ENCODE results near the gene AP5M1. TPM values are rescaled to one million over a fixed set of nuclear protein-coding genes. Genes with fewer than 3 reads are reported as not detected.

AP5M1 gene
- total RNA-seq, 2 experiments from 2014 or later: 29.1 to 31.1 TPM

- ATAC-seq: no peak
- peaks cover 15% of the 10 kb centered on the region for H3K27me3 Mint-ChIP-seq
- H3K36me3 Mint-ChIP-seq (ENCODE audit: low read depth): no peaks in the 10 kb centered on the region
- no peak overlapping the region for H3K4me3 Mint-ChIP-seq
- no peaks in the 10 kb centered on the region for H3K9me3 Mint-ChIP-seq
- intact Hi-C loops (cut with micrococcal nuclease): no loop called here
- H3K27ac Mint-ChIP-seq: no peak overlapping the region
- DNase-seq: no peak
- H3K4me1 Mint-ChIP-seq (ENCODE audit: low read depth): no peaks in the 10 kb centered on the region
- CTCF ChIA-PET: no interaction called here
- POLR2A ChIA-PET: no interaction called here
- TF ChIP-seq, protein P1, sequence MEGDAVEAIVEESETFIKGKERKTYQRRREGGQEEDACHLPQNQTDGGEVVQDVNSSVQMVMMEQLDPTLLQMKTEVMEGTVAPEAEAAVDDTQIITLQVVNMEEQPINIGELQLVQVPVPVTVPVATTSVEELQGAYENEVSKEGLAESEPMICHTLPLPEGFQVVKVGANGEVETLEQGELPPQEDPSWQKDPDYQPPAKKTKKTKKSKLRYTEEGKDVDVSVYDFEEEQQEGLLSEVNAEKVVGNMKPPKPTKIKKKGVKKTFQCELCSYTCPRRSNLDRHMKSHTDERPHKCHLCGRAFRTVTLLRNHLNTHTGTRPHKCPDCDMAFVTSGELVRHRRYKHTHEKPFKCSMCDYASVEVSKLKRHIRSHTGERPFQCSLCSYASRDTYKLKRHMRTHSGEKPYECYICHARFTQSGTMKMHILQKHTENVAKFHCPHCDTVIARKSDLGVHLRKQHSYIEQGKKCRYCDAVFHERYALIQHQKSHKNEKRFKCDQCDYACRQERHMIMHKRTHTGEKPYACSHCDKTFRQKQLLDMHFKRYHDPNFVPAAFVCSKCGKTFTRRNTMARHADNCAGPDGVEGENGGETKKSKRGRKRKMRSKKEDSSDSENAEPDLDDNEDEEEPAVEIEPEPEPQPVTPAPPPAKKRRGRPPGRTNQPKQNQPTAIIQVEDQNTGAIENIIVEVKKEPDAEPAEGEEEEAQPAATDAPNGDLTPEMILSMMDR (IDR thresholded peaks at IDR 0.05): no peak
Measured at GRCh38 chr14:57345106-57345505, 76.3 kb downstream of the AP5M1 start.

DNA sequence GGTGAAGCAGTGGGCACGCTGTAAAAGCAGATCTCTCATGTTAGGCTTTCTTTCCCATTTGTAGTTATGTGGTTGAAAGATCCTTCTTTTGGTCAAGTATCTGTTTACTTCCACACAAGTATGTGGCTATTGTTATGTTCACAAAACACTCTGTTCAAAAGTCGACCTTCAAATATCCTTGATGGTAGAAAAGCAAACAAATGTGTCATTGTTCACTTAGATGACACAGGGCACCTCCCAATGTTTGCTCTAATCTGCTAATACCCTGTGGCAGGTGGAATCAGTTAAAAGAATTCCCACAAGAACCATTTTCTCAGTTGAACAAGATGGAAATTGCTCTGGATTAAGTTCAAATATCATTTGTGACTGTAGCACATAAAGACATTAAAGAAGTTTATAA, 78.0 kb downstream of the AP5M1 start:
- Mint-ChIP-seq H3K4me1 (ENCODE audit: low read depth) (no peaks in the 10 kb centered on the region), H3K36me3 (ENCODE audit: low read depth) (no peaks in the 10 kb centered on the region), H3K4me3 (no peak overlapping the region), H3K27me3 (peaks cover 19% of the 10 kb centered on the region), H3K9me3 (no peaks in the 10 kb centered on the region), H3K27ac (no peak overlapping the region)
- POLR2A ChIA-PET: no interaction called here
- intact Hi-C loops (cut with micrococcal nuclease): no loop called here
- TF ChIP-seq, protein P1 (IDR thresholded peaks at IDR 0.05): no peak
- CTCF ChIA-PET: no interaction called here
- ATAC-seq: no peak
- no peak for DNase-seq

Other genes with a start within 250 kb of the AP5M1 start
- 10 to 100 TPM; 72.8 to 75.1 TPM for gene EXOC5, start 66 bp upstream of the AP5M1 start, total RNA-seq
- gene NAA30, start 121.6 kb downstream of the AP5M1 start, total RNA-seq: 10 to 100 TPM; 13.7 to 14.1 TPM
- not detected for gene CCDC198, start 224.9 kb downstream of the AP5M1 start, total RNA-seq